Muscle layer of colon (tissue), 2 donors: ENCODE results near the gene PRKCH.

ENCODE experiments used
- H3K27ac ChIP-seq: one replicate; pipeline ENCODE4 v1.7.0; 2013; ENCODE audit warnings: low read depth, mild to moderate bottlenecking, low read length, moderate library complexity
- H3K27me3 ChIP-seq, 2 donors: one replicate each; pipeline ENCODE4 v1.7.0; 2013; ENCODE audit warnings: low read length in 2 of 2, mild to moderate bottlenecking in 2 of 2; ENCODE audit not compliant: insufficient read depth in 2 of 2, control insufficient read depth in 1 of 2
- H3K36me3 ChIP-seq: one replicate; pipeline ENCODE4 v1.7.0; 2013; ENCODE audit warnings: mild to moderate bottlenecking, low read length; ENCODE audit not compliant: insufficient read depth
- H3K4me1 ChIP-seq: one replicate; pipeline ENCODE4 v1.7.0; 2013; ENCODE audit warnings: mild to moderate bottlenecking, low read length; ENCODE audit not compliant: insufficient read depth
- H3K4me3 ChIP-seq, 2 donors: one replicate each; pipeline ENCODE4 v1.7.0; 2013; ENCODE audit warnings: low read length in 2 of 2, low read depth in 1 of 2, mild to moderate bottlenecking in 1 of 2, moderate library complexity in 1 of 2
- H3K9ac ChIP-seq: one replicate; pipeline ENCODE4 v1.7.0; 2013; ENCODE audit warnings: low read length
- H3K9me3 ChIP-seq: one replicate; pipeline ENCODE4 v1.7.0; 2013; ENCODE audit warnings: mild to moderate bottlenecking, low read length
- donor health status: abdominal sarcoma.
- donor health status: Adenocarcinoma of cecum.

Gene PRKCH

GRCh38 chr14:61533513-61534255 lies 212.3 kb downstream of the PRKCH start:
- no peak overlapping the region for H3K27ac ChIP-seq
- no peak overlapping the region for H3K9ac ChIP-seq

GRCh38 chr14:61535032-61535431 lies 213.7 kb downstream of the PRKCH start:
- H3K4me3 ChIP-seq: no peak overlapping the region
- no peak overlapping the region for H3K27ac ChIP-seq
- no peaks in the 10 kb centered on the region for H3K9me3 ChIP-seq
- peaks cover 4% of the 10 kb centered on the region for H3K4me1 ChIP-seq
- no peaks in the 10 kb centered on the region for H3K27me3 ChIP-seq
- no peaks in the 10 kb centered on the region for H3K36me3 ChIP-seq
- no peak overlapping the region for H3K9ac ChIP-seq

More at GRCh38 chr14:61533513-61534255, 212.3 kb downstream of the PRKCH start:
- Histone ChIP-seq H3K9me3 (no peaks in the 10 kb centered on the region), H3K36me3 (no peaks in the 10 kb centered on the region), H3K27me3 (no peaks in the 10 kb centered on the region), H3K4me3 (no peak overlapping the region), H3K4me1 (peaks cover 4% of the 10 kb centered on the region)

GRCh38 chr14:61535458-61535857 lies 214.1 kb downstream of the PRKCH start:
- H3K27me3 ChIP-seq: no peaks in the 10 kb centered on the region
- no peak overlapping the region for H3K4me3 ChIP-seq
- no peak overlapping the region for H3K9ac ChIP-seq
- H3K9me3 ChIP-seq: no peaks in the 10 kb centered on the region
- H3K27ac ChIP-seq: no peak overlapping the region
- H3K36me3 ChIP-seq: no peaks in the 10 kb centered on the region
- H3K4me1 ChIP-seq: peaks cover 4% of the 10 kb centered on the region

- H3K36me3 ChIP-seq: no peaks in the 10 kb centered on the region
- no peak overlapping the region for H3K4me3 ChIP-seq
- H3K9me3 ChIP-seq: no peaks in the 10 kb centered on the region
- peaks cover 4% of the 10 kb centered on the region for H3K4me1 ChIP-seq
- H3K27me3 ChIP-seq: no peaks in the 10 kb centered on the region
- no peak overlapping the region for H3K9ac ChIP-seq
- no peak overlapping the region for H3K27ac ChIP-seq
These were observed 215.5 kb downstream of the PRKCH start for GRCh38 chr14:61536661-61537562.

GRCh38 chr14:61537563-61538463 lies 216.4 kb downstream of the PRKCH start:
- Histone ChIP-seq H3K4me3 (no peak overlapping the region), H3K27ac (no peak overlapping the region), H3K27me3 (no peaks in the 10 kb centered on the region), H3K9me3 (no peaks in the 10 kb centered on the region), H3K36me3 (no peaks in the 10 kb centered on the region), H3K9ac (no peak overlapping the region), H3K4me1 (peaks cover 8% of the 10 kb centered on the region)

- no peaks in the 10 kb centered on the region for H3K36me3 ChIP-seq
- no peak overlapping the region for H3K9ac ChIP-seq
- no peak overlapping the region for H3K27ac ChIP-seq
- no peak overlapping the region for H3K4me3 ChIP-seq
- no peaks in the 10 kb centered on the region for H3K9me3 ChIP-seq
- H3K27me3 ChIP-seq: no peaks in the 10 kb centered on the region
- peaks cover 16% of the 10 kb centered on the region for H3K4me1 ChIP-seq
These were observed 217.2 kb downstream of the PRKCH start for GRCh38 chr14:61538464-61539022.

GRCh38 chr14:61539631-61540030 lies 218.3 kb downstream of the PRKCH start:
- no peaks in the 10 kb centered on the region for H3K27me3 ChIP-seq
- H3K9me3 ChIP-seq: no peaks in the 10 kb centered on the region
- H3K27ac ChIP-seq: no peak overlapping the region
- no peak overlapping the region for H3K4me3 ChIP-seq
- H3K36me3 ChIP-seq: no peaks in the 10 kb centered on the region
- H3K4me1 ChIP-seq: peaks cover 27% of the 10 kb centered on the region
- H3K9ac ChIP-seq: no peak overlapping the region

- no peak overlapping the region for H3K9ac ChIP-seq
- peaks cover 33% of the 10 kb centered on the region for H3K4me1 ChIP-seq
- H3K36me3 ChIP-seq: no peaks in the 10 kb centered on the region
- H3K27ac ChIP-seq: no peak overlapping the region
- H3K9me3 ChIP-seq: no peaks in the 10 kb centered on the region
- no peak overlapping the region for H3K4me3 ChIP-seq
- no peaks in the 10 kb centered on the region for H3K27me3 ChIP-seq
These were observed 219.6 kb downstream of the PRKCH start for GRCh38 chr14:61540931-61541330.

- Histone ChIP-seq H3K9me3 (no peaks in the 10 kb centered on the region), H3K27me3 (no peaks in the 10 kb centered on the region), H3K4me3 (no peak overlapping the region), H3K4me1 (peaks cover 29% of the 10 kb centered on the region), H3K36me3 (no peaks in the 10 kb centered on the region), H3K9ac (no peak overlapping the region), H3K27ac (peak overlapping the region; percentile 49)
These were observed 221.7 kb downstream of the PRKCH start for GRCh38 chr14:61542848-61543790.

- Histone ChIP-seq H3K27me3 (no peaks in the 10 kb centered on the region), H3K4me1 (peaks cover 29% of the 10 kb centered on the region), H3K27ac (peak overlapping the region; percentile 30), H3K9me3 (no peaks in the 10 kb centered on the region), H3K9ac (no peak overlapping the region), H3K36me3 (no peaks in the 10 kb centered on the region), H3K4me3 (no peak overlapping the region)
These were observed 222.6 kb downstream of the PRKCH start for GRCh38 chr14:61543946-61544345.
